GM21786 (cell line): Measurements from ENCODE around the gene AP5Z1.

Experiments
- ATAC-seq: cut with Tn5 transposase; IDR thresholded peaks from one replicate; pipeline ENCODE4 v1.9.1; 2021; ENCODE audit not compliant: unreplicated experiment

AP5Z1 gene

DNA sequence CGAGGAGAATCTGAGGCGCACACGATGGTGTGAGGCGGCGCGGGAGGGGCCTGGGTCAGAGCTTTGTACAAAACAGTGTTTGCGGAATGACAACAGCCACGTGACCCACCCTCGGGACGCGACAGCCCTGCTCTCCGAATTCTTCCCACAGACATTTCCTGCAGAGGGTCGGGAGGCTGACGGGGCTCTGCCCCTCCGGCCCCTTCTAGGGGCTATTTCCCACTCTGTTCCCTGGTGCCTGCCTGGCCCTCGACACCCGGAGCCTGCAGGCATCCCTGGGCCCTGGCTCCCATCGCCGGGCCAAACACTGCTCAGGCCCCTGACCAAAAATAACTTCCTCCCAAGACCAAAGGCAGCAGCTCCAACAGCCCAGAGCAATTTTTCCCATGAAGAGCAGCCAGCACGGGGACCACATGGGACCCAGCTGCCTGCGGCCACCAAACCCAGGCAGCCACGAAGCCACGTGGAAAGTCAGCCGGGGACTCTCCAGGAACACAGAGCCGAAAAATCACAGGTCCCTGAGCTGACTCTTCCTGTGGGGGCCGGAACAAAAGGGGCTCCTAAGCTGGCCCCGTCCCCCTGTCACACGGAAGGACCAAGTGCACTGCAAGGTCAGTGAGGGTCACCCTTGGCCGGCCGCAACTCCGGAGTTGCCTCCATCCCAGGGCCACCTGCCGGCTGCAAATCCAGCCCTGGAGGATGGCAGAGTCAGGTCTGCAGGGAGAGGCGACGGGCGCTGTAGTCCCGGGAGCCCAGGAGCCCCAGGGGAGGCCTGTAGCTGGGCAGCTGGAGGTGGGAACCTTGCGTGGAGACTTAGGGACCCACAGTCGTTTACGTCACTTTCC lies 44.4 kb downstream of the AP5Z1 start:
- ATAC-seq: no peak

DNA sequence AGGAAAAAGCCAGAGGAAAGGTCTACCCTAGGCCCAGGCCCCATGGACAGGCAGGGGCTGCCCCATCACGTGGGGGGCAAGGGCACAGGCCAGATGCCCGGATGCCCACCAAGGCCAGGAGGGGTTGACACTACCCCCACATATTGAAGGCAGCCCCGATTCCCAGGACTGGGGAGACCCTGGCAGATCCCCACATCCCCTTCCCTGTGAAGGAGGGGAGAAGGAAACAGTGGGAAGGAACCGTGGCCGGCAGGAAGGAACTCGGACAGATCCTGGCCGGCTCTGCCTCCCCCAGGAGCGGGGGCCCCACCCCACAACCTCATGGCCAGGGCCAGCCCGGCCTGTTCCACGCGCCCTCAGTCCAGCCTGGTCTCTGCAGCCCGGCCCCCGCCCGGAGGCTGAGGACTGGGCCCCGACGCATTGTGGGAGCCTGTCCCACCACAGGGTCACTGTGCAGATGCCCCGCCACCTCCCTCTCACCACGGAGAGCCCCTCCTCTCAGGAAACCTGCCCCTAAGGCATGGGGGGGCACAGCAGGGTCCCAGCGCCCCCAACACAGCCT lies 45.1 kb downstream of the AP5Z1 start:
- no peak for ATAC-seq

DNA sequence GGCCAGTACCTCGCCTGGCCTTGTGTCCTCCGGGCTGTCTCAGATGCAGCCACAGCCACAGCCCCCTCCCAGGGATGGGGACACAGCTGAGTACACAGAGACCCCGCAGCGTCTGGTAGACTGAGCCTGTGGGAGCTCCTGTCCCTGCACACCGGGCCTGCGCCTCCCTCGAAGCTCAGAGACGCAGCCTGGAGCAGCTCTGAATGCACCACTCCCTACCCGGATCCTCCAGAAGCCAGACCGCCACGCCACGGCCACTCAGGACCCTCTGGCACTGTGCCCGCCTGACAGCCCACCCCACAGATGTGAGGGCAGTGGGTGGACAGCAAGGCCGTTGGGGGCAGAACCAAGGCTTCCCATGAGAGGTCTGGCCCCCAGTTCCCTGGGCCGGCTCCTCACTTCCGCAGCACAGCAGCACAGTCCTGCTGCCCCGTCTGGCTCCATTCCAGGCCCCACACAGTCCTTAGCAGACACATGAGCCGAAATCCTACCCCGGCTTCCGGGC lies 45.6 kb downstream of the AP5Z1 start:
- ATAC-seq: no peak

DNA sequence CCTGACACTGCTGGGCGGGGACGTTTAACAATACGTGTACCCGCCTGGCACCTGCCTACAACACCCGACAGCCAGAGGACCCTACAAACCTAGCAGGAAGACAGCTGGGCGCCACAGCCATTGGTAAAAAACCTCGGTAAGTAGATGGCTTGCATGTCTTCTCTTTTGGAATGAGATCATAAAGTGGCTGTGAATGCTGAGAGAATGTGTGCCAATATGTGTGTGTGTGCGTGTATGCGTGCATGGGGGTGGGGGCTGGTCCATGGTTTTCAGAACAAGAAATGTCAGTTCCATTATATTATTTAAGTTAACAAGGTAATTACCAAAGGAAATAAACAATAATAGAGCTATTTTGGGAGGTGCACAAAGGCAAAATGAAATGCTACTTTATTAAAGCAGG lies 47.3 kb downstream of the AP5Z1 start:
- no peak for ATAC-seq

DNA sequence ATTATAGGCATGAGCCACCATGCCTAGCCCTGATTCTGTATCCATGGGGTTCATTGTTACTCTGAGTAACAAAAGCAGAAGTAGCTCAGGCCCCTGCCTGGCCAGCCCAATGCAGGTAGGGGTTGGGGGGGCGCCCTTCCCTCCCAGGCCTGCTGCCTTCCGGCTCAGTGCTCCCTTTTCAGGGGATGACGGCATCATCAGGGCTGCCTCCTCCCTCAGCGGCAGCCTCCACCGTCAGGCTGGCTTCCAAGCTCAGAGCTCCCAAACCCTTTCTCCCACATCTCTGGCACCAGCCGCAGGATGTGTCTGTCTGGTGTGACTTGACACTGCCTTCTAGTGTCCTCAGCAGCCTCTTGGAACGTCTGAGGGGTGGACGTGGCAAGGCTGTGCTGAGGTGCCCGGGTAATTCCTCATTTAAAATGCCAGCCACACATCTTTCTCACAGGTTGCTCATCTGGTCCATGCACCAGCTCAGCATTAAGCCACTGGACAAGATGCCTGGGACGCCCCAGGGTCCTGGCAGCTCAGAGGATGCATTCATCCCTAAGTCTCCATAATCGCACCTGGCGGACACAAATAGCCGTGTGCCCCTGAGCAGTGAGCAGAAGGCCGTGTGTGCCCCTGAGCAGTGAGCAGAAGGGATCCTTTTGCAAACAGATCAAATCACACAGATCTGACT lies 48.2 kb downstream of the AP5Z1 start:
- ATAC-seq: no peak

DNA sequence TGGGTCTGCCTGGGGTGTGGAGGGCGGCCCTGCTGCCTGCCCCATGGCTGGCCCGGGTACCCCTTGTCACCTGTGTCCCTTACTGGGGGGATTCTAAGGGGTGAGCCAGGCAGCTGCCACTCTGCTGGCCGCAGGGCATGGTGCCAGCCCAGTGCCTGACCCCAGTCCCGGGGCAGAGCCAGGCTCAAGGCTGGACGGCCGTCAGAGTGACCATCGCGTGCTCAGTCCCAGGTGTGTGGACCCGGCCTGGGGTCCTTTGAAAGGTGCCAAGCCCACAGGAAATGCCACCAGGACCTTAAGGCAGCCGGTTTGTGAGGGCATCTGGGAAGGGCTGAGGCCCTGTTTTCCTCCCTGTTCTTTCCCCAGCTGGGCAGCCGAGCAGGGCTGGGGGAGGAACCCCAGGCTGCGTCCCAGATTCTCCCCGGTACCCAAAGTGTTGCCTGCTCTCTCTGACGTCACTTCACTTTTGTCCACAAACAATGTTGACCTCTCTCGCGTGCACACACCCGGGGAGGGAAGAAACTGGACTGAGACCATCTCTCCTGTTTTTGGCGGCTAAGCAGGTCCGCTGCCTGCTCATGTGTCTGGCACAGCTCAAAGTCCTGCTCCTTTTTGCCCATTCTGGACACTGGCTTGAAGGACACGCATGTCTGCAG lies 48.8 kb downstream of the AP5Z1 start:
- ATAC-seq: no peak

DNA sequence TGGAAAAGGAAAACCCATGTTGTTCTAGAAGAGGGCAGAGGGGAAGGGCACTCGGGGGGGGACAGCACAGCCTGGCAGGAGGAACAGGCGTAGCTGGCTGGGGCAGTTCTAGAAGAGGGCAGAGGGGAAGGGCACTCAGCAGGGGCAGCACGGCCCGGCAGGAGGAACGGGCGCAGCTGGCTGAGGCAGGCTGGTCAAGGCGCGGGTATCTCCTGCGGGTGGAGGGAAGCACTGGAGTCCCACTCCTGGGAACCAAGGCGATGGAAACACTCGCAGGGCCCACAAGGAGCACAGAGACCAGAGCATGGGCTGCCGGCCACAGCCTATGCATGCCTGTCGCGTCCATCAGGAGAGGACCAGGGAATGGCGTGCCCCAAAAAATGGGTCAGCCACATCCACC lies 49.7 kb downstream of the AP5Z1 start:
- no peak for ATAC-seq

DNA sequence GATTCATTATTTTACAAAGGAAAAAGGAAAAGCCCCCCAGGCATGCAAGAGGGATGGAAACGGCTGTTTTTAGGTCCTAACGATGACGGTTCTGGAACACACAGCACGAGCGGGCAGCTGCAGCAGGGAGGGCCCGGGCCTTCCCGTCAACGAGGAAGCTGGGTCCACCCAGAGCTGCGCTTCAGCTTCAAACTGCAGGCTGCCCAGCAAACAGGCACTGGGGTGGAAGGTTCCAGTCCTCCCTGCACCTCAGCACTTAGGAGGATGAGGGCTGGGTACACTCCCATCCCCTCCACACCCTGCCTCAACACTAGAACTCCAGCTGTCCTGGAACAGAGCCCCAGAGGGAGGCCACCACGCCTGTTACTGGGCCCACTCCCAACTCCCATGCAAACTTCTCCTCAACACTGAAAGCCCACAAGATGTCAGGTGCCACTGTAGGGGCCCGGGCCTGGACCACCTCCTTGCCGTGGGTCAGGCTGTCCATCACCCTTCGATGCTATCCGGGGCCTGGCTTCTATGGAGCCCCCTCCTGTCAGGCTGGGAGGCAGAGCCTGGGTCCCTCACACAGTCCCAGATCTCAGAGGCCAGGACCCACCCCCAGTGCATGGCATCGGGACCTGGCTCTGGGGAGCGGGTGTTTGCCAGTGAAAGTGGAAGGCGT lies 53.4 kb downstream of the AP5Z1 start:
- ATAC-seq: no peak

DNA sequence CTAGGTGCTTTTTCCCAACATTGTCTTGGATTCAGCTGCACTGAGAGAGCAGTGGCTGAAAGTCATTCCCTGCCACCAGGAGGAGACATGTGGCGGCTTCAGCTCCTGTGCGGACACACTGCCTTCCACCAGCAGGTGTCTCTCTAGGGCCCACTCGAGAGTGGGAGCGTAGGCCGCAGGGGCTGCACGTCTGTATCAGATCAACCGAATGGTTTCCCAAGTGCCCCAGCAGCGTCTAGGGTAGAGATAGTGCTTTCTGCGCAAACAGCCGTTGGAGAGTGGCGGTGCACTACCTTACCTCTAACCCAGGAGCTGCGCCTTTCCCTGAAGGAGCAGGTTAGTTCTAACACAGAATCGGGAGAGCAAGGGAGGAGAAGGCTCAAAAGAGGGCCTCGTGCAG lies 54.8 kb downstream of the AP5Z1 start:
- ATAC-seq: no peak

DNA sequence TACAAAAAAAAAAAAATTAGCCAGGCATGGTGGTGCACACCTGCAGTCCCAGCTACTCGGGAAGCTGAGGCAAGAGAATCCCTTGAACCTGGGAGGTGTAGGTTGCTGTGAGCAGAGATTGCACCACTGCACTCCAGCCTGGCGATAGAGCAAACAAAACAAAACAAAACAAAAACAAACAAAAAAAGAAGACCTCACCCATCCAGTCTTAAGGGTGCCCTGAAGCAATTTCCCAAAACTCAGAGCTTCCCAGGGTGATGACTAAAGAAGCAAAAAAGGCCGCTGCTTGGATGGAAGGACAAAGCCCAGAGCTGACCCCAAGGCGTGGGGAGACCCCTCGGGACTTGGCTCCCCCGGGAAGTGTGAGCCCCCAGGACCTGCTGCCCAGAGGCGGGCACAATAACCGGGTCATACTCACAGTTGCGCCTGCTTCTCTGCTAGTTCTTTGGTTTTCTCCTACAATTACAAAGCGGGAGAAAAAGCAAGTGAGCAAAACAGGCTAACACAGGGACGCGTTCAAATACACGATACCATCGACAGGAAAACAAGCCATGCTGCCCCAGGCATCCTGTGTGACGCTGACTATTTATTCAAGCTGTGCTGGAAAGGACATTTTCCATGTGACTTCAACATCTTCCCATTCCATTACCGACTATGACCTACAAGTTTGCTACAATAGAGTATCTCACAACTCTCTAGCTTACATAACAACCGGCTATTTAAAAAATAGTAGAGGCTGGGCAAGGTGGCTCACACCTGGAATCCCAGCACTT lies 56.5 kb downstream of the AP5Z1 start:
- no peak for ATAC-seq

DNA sequence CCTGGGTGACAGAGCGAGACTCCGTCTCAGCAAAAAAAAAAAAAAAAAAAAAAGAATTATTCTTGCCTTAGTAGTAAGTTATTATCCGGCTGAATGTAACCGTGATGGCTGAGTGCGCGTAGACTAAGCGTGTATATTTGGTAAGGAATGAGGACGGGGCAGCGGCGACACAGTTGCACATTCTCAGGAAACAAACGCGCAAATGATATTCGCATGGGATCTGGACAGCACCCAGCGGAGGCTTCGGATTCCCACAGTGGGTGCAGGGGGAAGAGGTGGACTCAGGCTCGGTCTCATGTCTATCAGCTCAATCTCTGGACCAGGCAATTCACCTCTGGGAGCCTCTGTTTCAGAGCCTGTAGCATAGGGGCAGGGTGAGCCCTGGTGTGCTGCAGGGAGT lies 57.3 kb downstream of the AP5Z1 start:
- ATAC-seq: no peak

DNA sequence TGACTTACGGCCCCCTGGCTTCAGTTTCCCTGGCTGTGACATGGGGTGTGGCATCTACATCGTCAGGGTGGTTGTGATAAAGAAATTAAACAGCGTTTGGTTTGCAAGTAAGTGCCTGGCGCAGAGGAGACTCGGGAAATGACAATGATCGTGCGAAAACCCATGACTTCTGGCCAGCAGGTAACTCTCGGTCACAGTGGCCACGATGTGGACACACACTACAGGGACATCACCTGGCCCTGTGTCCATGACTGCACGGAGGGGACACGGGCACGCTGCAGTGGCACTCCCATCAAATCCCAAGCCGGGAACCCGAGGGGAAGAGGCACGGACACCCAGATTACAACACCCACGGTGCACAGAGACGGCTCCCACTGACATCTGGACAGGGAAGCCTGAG lies 57.8 kb downstream of the AP5Z1 start:
- no peak for ATAC-seq

DNA sequence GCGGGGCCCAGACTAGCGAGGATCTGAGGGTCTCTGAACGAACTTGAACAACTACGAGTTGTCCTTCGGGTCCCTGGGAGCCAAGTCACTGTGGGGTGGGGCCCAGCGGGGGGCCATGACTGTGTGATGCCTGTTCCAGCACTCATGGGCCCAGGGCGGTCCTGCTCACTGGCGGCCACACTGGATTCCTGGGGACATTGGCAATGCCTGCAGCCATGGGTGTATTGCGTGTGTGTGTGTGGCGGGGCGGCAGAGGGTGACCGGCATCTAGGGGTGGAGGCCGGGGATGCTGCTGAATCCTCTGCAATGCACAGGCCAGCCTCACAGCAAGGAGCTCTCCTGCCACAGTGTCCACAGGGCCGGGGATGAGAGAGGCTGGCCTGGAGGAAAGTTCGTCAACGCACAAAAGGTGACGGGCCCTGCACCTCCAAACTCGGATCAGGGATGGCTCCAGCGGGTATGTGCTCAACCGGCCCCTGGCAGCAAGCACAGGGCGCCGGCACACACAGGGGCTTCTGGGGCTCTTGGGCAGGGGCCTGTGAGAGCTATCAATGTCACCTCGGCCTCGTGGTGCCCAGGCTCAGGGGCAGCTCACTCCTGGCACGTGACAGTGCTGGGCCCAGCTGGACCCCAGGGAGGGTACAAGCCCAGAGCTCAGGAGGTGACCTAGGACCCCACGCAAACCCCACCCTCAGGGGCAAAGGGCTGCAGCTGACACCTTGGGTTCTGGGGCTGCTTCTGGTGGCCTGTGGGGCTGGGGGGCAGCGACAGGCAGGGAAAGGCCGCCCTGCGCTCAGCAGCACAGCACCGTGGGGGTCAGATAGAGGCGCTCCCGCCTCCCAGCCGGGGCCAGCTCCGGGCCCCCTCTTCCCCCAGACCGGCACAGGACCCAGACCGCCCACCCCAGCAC lies 58.5 kb downstream of the AP5Z1 start:
- ATAC-seq: no peak

DNA sequence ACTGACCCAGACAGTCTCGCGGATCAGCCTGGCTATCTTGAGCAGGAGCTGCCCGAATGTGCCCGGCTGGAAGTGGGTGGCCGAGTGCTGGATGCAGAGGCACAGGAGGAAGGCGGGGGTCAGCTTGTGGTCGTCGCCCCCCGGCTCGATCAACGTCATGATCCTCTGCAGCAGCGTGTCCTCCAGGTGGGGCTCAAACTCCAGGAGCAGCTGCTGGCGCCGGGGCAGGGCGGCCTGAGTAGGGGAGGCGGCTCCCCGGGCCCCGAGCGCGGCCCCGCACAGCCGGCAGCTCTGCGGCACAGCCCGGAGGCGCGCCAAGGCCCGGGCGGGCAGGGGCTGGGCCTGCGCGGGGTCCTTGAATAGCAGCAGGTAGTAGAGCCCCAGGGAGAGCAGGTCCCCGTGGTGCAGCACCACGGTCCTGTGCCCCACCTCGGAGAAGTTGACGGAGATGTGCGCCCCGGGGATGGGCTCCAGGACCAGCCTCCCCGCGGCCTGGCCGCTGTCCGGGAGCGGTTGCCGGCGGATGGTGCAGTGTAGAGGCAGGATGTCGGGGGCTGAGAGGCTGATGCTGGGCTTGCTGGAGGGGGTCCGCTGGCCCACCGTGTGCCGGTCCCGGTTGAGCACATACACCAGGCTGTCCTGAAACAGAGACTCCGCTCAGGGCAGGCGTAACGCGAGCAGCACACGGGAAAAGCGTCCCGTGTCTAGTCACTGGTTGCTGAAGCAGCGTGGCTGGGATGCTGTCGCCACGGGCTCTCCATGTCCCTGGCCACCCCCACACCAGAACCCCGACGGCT lies 59.4 kb downstream of the AP5Z1 start:
- no peak for ATAC-seq

DNA sequence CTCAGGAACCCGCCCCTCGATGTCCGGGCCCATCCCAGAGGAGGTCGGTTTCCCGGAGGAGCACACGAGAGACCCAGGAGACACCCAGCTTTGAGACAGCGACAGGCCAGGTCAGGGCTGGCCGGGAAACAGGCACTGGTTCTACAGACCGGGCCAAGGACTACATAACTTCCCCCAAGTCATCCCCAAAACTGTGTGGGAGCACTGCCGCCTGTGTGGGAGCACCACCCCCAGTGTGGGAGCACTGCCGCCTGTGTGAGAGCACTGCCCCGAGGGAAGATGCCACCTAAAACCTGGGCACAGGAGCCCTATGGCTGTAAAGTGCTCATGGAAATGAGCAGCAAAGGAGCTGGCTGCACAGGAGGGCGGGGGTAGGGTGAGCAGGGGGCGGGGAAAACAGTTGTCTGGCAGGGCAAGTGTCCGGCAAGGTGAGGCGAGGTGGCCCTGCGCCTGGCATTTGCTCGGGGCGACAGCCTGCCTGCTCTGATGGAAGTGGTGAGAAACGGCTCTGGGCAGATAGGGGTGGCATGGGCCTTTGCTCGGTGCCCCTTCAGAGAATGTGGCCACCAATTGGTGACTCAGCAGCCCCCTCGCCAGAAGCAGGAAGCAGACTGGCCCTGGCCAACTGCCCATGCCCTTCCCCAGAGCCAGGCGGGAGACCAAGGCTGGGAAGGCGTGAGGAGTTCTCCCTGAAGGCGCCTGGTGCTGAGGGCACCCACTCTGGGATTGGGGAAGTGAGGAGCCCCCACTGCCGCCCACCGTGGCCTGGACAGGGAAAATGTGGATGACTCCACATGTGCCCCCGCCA lies 60.2 kb downstream of the AP5Z1 start:
- no peak for ATAC-seq

DNA sequence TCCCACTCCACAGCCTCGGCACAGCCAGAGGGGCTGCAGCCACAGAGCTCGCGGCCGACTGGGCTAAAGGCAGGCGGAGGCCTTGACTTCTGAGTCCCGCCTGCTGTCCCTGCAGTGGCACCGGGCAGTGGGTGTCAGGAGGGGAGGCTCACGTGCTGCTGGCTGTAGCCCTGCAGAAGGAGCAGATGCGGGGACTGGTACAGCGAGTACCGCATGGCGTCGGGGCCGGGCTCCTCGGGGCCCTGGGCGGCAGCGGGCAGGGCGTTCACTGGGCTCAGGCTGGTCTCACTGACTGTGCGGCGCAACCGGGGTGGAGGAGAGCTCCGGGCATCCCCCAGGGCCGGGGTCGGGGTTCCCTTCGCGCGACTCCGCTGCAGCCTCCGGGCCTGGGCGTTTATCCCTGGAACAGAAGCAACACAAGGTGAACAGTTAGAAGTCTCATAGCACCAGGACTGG lies 60.8 kb downstream of the AP5Z1 start:
- no peak for ATAC-seq

DNA sequence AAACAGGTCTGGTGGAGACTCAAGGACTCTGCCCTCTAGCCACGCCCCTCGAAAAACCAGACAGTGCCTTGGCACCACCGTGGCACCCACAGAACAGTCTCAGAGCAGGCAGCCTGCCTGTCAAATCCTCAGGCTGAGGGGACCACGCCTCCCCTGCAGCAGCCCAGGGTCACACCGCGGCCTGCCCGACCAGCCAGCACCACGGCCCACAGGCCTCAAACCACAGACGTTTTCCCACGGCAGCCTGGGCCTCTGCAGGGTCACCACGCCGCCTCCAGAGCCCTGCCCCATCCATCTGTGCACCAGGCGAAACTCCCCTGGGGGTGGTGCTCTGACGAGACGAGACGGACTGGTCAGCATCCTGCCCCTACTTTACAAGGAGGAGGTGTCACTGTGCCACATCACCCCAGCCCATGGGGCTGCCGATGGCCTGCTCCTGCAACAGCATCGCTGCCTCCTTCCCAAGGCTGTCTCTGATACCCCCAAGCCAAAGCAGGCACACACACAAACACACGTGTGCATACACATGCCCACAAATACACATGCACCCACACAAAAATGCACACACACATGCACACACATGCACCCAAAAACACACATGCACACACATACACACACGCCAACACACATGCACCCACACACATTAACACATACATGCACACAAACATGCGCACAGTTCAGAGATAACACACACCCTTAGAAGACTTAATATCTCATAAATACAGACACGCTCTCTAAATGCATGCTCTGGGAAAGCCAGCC lies 61.8 kb downstream of the AP5Z1 start:
- no peak for ATAC-seq
